CD4-positive, CD25-positive, alpha-beta regulatory T cell (primary cell): Measurements from ENCODE around the gene GBP5. TPM values are rescaled to one million over a fixed set of nuclear protein-coding genes. Genes with fewer than 3 reads are reported as not detected.
A peak's percentile ranks its signal among the peaks of the same experiment; 100 is the strongest.

ENCODE experiments used
- ATAC-seq, 2 donors: fragments of 150-1000 bp; cut with Tn5 transposase; one replicate each; pipeline ENCODE4 v1.10.0; 2021; ENCODE audit warnings: low read depth in 2 of 2, moderate number of reproducible peaks in 2 of 2, moderate library complexity in 1 of 2
- DNase-seq, 3 donors: peaks; one replicate each; pipeline versions ENCODE4 v3.0.0 to v3.0.0-alpha.2; 2012 to 2022; ENCODE audit warnings: mixed read lengths in 1 of 3
- H3K27ac ChIP-seq: one replicate; pipeline ENCODE4 v1.7.0; 2013; ENCODE audit warnings: mild to moderate bottlenecking, low read length; ENCODE audit not compliant: insufficient read depth, poor library complexity, severe bottlenecking
- H3K27me3 ChIP-seq: one replicate; pipeline ENCODE4 v1.7.0; 2013; ENCODE audit warnings: low read length; ENCODE audit not compliant: control insufficient read depth, insufficient read depth
- H3K36me3 ChIP-seq: one replicate; pipeline ENCODE4 v1.7.0; 2013; ENCODE audit warnings: mild to moderate bottlenecking, low read length, moderate library complexity; ENCODE audit not compliant: control insufficient read depth, insufficient read depth
- H3K4me1 ChIP-seq: 2 replicates; pipeline ENCODE4 v1.7.0; 2013; ENCODE audit warnings: mild to moderate bottlenecking, low read length; ENCODE audit not compliant: insufficient read depth, control insufficient read depth, poor library complexity, severe bottlenecking
- H3K4me3 ChIP-seq: one replicate; pipeline ENCODE4 v1.7.0; 2013; ENCODE audit warnings: low read depth, mild to moderate bottlenecking, low read length, moderate library complexity
- H3K9me3 ChIP-seq, 2 experiments: 1 replicate in 1 of 2; 2 replicates in 1 of 2; pipeline ENCODE4 v1.7.0; 2013; ENCODE audit warnings: low read length in 2 of 2, mild to moderate bottlenecking in 1 of 2, moderate library complexity in 1 of 2; ENCODE audit not compliant: control insufficient read depth in 2 of 2
- H3K27ac Mint-ChIP-seq, 3 donors: one replicate each; pipeline ENCODE4 v1.8.0; 2020 to 2022; ENCODE audit warnings: mild to moderate bottlenecking in 3 of 3, mixed read lengths in 3 of 3, moderate library complexity in 2 of 3
- H3K27me3 Mint-ChIP-seq: one replicate; pipeline ENCODE4 v1.8.0; 2022; ENCODE audit warnings: mild to moderate bottlenecking, mixed read lengths
- H3K36me3 Mint-ChIP-seq: one replicate; pipeline ENCODE4 v1.8.0; 2020; ENCODE audit warnings: mixed read lengths
- H3K4me1 Mint-ChIP-seq, 4 donors: one replicate each; pipeline ENCODE4 v1.8.0; 2020 to 2022; ENCODE audit warnings: mixed read lengths in 4 of 4, mild to moderate bottlenecking in 1 of 4
- H3K4me3 Mint-ChIP-seq, 4 donors: one replicate each; pipeline ENCODE4 v1.8.0; 2020 to 2022; ENCODE audit warnings: mild to moderate bottlenecking in 4 of 4, mixed read lengths in 4 of 4, moderate library complexity in 3 of 4
- H3K9me3 Mint-ChIP-seq, 7 donors: one replicate each; pipeline ENCODE4 v1.8.0; 2020 to 2022; ENCODE audit warnings: mixed read lengths in 7 of 7, mild to moderate bottlenecking in 3 of 7, moderate library complexity in 2 of 7
- polyA plus RNA-seq, 4 donors: library from polyadenylated mRNA; unstranded; fragments of 300-500 nt; fragmentation: Illumina TruSeq; gene quantifications; one replicate each; pipeline ENCODE4 v1.2.3, GENCODE V29; 2021
- total RNA-seq: library from RNA; stranded (reverse); gene quantifications from one replicate; pipeline ENCODE4 v1.2.3, GENCODE V29; 2022

Gene GBP5
- total and polyA plus RNA-seq, 5 donors from 2014 or later = 201 to 425 (median 360) TPM

DNA sequence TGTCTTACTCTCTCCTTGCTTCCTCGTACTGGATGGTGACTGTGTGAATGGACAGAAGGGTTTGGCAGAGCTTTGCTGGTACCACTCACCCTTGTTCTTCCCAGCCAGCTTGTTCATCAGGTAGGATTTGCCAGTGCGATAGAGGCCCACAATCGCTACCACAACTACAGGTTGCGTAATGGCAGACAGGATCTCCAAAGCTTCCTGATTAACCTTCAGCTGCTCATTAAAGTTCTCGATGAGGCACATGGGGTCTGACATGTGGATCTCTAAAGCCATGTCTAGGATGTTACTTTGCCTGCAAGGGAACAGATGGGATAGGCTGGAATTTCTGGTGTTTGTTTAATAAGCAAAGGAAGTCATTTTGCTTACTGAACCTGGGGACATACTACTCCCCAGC lies 3.4 kb downstream of the GBP5 start:
- Mint-ChIP-seq H3K9me3 (peaks cover 0 to 4% (median 0%) of the 10 kb centered on the region in 7 donors), H3K36me3 (peaks cover 45% of the 10 kb centered on the region), H3K27ac (peak overlapping the region in 2 of 3 donors; percentile 60 to 97), H3K4me3 (peak overlapping the region; percentile 91 to 100 (median 99)), H3K4me1 (peaks cover 17 to 67% (median 52%) of the 10 kb centered on the region in 4 donors), H3K27me3 (no peaks in the 10 kb centered on the region)
- DNase-seq (no peak), ATAC-seq (no peak)
- Histone ChIP-seq H3K27ac (peak overlapping the region; percentile 56), H3K4me3 (peak overlapping the region; percentile 99), H3K9me3 (no peaks in the 10 kb centered on the region), H3K27me3 (no peaks in the 10 kb centered on the region), H3K36me3 (peaks cover 51% of the 10 kb centered on the region), H3K4me1 (peaks cover 62% of the 10 kb centered on the region)

DNA sequence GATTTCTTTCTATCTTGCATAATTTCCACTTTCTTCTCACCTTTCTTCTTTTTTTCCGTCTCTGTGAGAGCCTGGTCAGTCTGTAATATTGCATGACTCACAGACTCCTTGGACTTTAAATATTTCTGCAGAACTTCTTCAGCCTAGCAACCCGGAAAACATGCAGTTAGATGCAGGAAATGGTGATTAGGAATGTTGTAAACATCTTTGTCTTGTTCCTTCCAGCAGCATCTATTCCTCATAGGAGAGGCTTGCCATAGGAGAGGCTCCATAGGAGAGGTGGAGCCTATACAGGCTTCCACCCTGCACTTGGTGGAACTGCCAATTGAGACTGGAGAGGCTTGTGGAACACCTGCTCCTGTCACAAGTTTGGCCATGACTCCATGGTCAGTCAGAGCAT lies 10.0 kb downstream of the GBP5 start:
- H3K36me3 ChIP-seq = peaks cover 83% of the 10 kb centered on the region
- H3K9me3 ChIP-seq = no peaks in the 10 kb centered on the region
- Mint-ChIP-seq H3K36me3 (peaks cover 65% of the 10 kb centered on the region), H3K9me3 (no peaks in the 10 kb centered on the region), H3K27ac (peak overlapping the region; percentile 66 to 86 (median 76)), H3K4me3 (peak overlapping the region; percentile 68 to 91 (median 74)), H3K27me3 (no peaks in the 10 kb centered on the region), H3K4me1 (peaks cover 56 to 83% (median 76%) of the 10 kb centered on the region in 4 donors)
- H3K4me1 ChIP-seq = peaks cover 90% of the 10 kb centered on the region
- H3K27me3 ChIP-seq = no peaks in the 10 kb centered on the region
- peak overlapping the region; percentile 46 for H3K4me3 ChIP-seq
- peak overlapping the region; percentile 65 for H3K27ac ChIP-seq
- DNase-seq (no peak), ATAC-seq (no peak)

DNA sequence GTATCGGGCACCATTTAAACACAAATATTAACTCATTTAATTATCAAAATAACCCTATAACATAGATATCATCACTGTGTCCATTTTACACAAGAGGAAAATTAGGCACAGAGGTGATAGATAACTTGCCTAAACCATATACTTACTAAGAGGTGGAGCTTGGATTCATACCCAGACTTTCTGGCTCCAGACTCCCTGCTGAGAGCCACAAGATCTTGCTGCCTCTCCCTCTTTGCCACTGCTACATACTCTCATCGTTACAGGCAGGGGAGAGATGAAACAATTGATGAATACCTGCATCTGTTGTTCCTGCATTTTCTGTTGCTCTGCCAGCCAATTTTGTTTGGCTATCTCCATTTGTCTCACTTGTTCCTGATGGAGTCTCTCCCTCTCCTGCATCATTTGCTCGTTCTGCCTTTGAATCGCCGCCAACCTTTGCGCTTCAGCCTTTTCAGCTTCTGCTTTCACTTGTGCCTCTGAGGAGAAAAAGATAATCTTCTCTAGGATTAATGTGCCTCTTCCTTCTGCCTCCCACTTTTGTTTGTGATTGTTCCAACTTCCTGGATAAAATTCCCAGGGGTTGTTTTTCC lies 10.6 kb downstream of the GBP5 start:
- H3K4me3 ChIP-seq = peak overlapping the region; percentile 46
- H3K36me3 ChIP-seq = peaks cover 83% of the 10 kb centered on the region
- Mint-ChIP-seq H3K36me3 (peaks cover 62% of the 10 kb centered on the region), H3K4me3 (peak overlapping the region; percentile 68 to 91 (median 74)), H3K4me1 (peaks cover 53 to 81% (median 73%) of the 10 kb centered on the region in 4 donors), H3K27ac (peak overlapping the region; percentile 14 to 84 (median 66)), H3K9me3 (peaks cover 0 to 2% (median 0%) of the 10 kb centered on the region in 7 donors), H3K27me3 (no peaks in the 10 kb centered on the region)
- peaks cover 0 to 3% of the 10 kb centered on the region in 2 experiments for H3K9me3 ChIP-seq
- H3K27ac ChIP-seq = peak overlapping the region; percentile 65
- ATAC-seq (no peak), DNase-seq (no peak)
- H3K27me3 ChIP-seq = no peaks in the 10 kb centered on the region
- H3K4me1 ChIP-seq = peaks cover 87% of the 10 kb centered on the region

DNA sequence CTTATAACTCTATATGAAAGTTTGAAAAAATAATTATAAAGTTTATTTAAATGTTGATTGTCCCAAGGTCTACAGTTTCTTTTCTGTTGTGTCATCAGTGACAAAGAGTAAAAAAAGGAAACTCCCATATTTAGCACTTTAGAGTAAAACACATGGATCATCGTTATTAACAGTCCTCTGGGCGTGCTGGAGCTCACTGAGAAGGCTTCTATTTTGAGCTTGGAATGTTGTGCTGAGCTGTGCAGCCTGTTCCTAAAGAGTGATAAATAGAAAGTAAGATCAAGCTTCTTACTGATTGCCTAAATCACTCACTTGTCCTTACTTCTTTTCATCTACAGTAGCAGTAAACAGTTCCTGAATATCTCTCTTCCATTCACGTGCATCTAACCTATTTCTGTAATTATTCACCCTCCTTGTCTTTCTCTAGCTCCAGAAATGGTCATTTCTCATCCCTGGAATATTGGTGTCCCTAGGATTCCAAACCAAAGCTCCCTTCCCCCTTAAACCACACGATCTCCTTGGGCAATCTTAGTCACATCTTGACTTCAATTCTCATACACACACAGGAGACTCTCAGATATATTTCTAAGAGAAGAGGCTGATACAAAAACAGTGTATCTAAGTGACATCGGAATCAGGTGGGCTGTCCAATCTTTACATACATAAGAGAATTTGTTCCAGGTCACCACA lies 11.9 kb downstream of the GBP5 start:
- ATAC-seq = no peak
- peak overlapping the region; percentile 66 to 96 (median 71) for H3K27ac Mint-ChIP-seq
- peaks cover 0 to 4% of the 10 kb centered on the region in 2 experiments for H3K9me3 ChIP-seq
- peaks cover 0 to 5% (median 0%) of the 10 kb centered on the region in 7 donors for H3K9me3 Mint-ChIP-seq
- H3K27me3 Mint-ChIP-seq = no peaks in the 10 kb centered on the region
- H3K27me3 ChIP-seq = no peaks in the 10 kb centered on the region
- H3K4me3 Mint-ChIP-seq = peak overlapping the region; percentile 68 to 91 (median 74)
- peaks cover 46 to 76% (median 68%) of the 10 kb centered on the region in 4 donors for H3K4me1 Mint-ChIP-seq
- H3K36me3 ChIP-seq = peaks cover 79% of the 10 kb centered on the region
- peak overlapping the region; percentile 65 for H3K27ac ChIP-seq
- peak overlapping the region; percentile 46 for H3K4me3 ChIP-seq
- no peak for DNase-seq
- peaks cover 78% of the 10 kb centered on the region for H3K4me1 ChIP-seq
- H3K36me3 Mint-ChIP-seq = peaks cover 53% of the 10 kb centered on the region

DNA sequence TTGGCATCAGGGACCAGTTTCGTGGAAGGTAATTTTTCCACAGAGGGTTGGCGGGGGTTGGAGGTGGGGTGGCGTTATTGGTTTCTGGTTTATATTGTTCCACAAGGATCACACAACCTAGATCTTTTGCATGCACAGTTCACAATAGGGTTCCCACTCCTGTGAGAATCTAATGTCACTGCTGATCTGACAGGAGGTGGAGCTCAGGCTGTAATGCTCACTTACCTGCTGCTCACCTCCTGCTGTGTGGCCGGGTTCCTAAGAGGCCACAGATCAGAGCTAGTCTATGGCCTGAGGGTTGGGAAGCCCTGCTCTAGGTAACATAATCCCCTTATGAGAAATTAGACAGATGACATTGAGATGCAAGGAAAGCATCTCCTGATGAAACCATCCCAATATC lies 12.6 kb downstream of the GBP5 start:
- H3K36me3 Mint-ChIP-seq = peaks cover 55% of the 10 kb centered on the region
- Histone ChIP-seq H3K9me3 (peaks cover 0 to 4% of the 10 kb centered on the region in 2 experiments), H3K4me1 (peaks cover 74% of the 10 kb centered on the region), H3K36me3 (peaks cover 80% of the 10 kb centered on the region), H3K27me3 (no peaks in the 10 kb centered on the region), H3K4me3 (peak overlapping the region; percentile 46), H3K27ac (peak overlapping the region; percentile 65)
- H3K4me1 Mint-ChIP-seq = peaks cover 45 to 74% (median 66%) of the 10 kb centered on the region in 4 donors
- no peaks in the 10 kb centered on the region for H3K27me3 Mint-ChIP-seq
- peak overlapping the region; percentile 68 to 90 (median 82) for H3K4me3 Mint-ChIP-seq
- peak in 1 of 2 donors; percentile 13 for ATAC-seq
- peaks cover 0 to 5% (median 0%) of the 10 kb centered on the region in 7 donors for H3K9me3 Mint-ChIP-seq
- DNase-seq = peak in 1 of 3 donors; percentile 42
- peak overlapping the region; percentile 66 to 96 (median 90) for H3K27ac Mint-ChIP-seq

DNA sequence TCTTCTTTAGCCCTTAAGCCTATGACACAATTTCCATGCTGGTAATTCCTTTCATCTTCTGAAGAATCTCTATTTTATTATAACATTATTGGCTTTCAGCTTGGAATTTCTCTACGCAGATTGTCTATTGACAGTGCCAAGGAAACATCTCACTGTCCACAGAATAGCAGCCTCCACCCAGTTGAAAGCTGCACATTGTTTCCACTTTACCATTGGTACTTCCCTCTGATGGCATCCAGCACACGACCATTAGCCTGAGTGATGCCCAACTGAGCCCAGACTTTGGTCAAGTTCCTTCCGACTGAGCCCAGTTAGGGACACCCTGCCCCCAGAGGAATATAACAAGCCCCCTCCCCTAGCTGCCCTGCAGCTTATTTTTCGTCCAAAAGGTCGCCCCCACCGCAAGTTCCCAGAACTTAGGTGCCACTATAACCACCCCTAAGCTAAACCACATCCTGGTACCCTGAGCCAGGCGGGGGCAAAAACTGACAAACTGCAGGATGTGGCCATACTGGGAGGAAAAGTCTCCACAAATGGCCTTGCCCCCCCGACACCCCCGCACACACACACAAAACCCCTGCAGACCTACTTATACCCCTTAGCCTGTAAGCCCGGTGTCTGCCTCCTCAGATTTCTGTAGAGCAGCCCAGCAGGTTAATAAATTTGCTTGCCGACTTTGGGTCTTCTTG lies 13.2 kb downstream of the GBP5 start:
- Mint-ChIP-seq H3K4me1 (peaks cover 45 to 69% (median 61%) of the 10 kb centered on the region in 4 donors), H3K27ac (peak overlapping the region; percentile 66 to 96 (median 90)), H3K27me3 (no peaks in the 10 kb centered on the region), H3K36me3 (peaks cover 59% of the 10 kb centered on the region), H3K9me3 (peaks cover 0 to 10% (median 0%) of the 10 kb centered on the region in 7 donors), H3K4me3 (peak overlapping the region; percentile 68 to 90 (median 82))
- peak overlapping the region; percentile 58 for H3K4me3 ChIP-seq
- peaks cover 74% of the 10 kb centered on the region for H3K36me3 ChIP-seq
- DNase-seq (peak in 2 of 3 donors; percentile 33 to 90), ATAC-seq (peak; percentile 59 to 77)
- no peaks in the 10 kb centered on the region for H3K27me3 ChIP-seq
- peaks cover 0 to 4% of the 10 kb centered on the region in 2 experiments for H3K9me3 ChIP-seq
- H3K4me1 ChIP-seq = peaks cover 68% of the 10 kb centered on the region
- peak overlapping the region; percentile 65 for H3K27ac ChIP-seq

DNA sequence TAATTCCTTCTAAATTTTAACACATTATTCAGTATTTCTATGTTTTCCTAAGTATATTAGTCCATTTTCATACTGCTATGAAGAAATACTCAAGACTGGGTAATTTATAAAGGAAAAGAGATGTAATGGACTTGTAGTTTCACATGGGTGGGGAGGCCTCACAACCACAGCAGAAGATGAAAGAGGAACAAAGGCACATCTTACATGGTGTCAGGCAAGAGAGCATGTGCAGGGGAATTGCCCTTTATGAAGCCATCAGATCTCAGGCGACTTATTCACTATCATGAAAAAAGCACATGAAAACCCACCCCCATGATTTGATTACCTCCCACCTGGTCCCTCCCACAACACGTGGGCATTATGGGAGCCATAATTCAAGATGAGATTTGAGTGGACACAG lies 15.6 kb downstream of the GBP5 start:
- DNase-seq = peak in 1 of 3 donors; percentile 44

More for the DNA sequence above, 15.6 kb downstream of the GBP5 start:
- no peaks in the 10 kb centered on the region for H3K27me3 Mint-ChIP-seq
- H3K36me3 Mint-ChIP-seq = peaks cover 57% of the 10 kb centered on the region
- H3K9me3 Mint-ChIP-seq = peaks cover 0 to 15% (median 1%) of the 10 kb centered on the region in 7 donors
- peaks cover 41 to 61% (median 50%) of the 10 kb centered on the region in 4 donors for H3K4me1 Mint-ChIP-seq
- peak overlapping the region in 2 of 4 donors; percentile 17 to 55 for H3K4me3 Mint-ChIP-seq
- no peak for ATAC-seq
- peaks cover 0 to 4% of the 10 kb centered on the region in 2 experiments for H3K9me3 ChIP-seq
- H3K36me3 ChIP-seq = peaks cover 52% of the 10 kb centered on the region
- H3K27ac Mint-ChIP-seq = peak overlapping the region in 2 of 3 donors; percentile 5 to 23
- peak overlapping the region; percentile 22 for H3K4me3 ChIP-seq
- H3K27me3 ChIP-seq = no peaks in the 10 kb centered on the region
- H3K4me1 ChIP-seq = peaks cover 44% of the 10 kb centered on the region
- H3K27ac ChIP-seq = peak overlapping the region; percentile 42
